HepG2 (cell line): Measurements from ENCODE around the gene FEM1C. TPM values are rescaled to one million over a fixed set of nuclear protein-coding genes. Genes with fewer than 3 reads are reported as not detected.
A peak's percentile ranks its signal among the peaks of the same experiment; 100 is the strongest.

Experiments
- ATAC-seq: fragments of 200-7000 bp; cut with Tn5 transposase; 3 replicates; pipeline ENCODE4 v1.9.1; 2020; ENCODE audit warnings: mild to moderate bottlenecking, moderate library complexity
- Bru-seq: library from RNA; stranded (reverse); fragments of 400-500 nt; gene quantifications from one replicate; lab custom pipeline; 2021; lab: Mats Ljungman, UMichigan
- BruChase-seq, 2 experiments: library from RNA; stranded (reverse); fragments of 400-500 nt; gene quantifications; one replicate each; lab custom pipeline; 2021; lab: Mats Ljungman, UMichigan
- BruUV-seq: library from RNA; stranded (reverse); fragments of 400-500 nt; replicated peaks from 2 replicates; lab custom pipeline; 2021; lab: Mats Ljungman, UMichigan
- CTCF ChIA-PET: fragments of 300-600 bp; formaldehyde crosslinking; extraction: SDS; loops from one replicate; lab custom pipeline; 2021; ENCODE audit warnings: low total read pairs, inconsistent platforms, low intra/inter-chr PET ratio; lab: Yijun Ruan, JAX
- POLR2A ChIA-PET: fragments of 350-600 bp; sonication (Branson Sonifier 250); formaldehyde crosslinking; loops from one replicate; lab custom pipeline; 2020; ENCODE audit warnings: antibody characterized with exemption, inconsistent platforms; lab: Yijun Ruan, JAX
- DNase-seq: peaks from one replicate; pipeline ENCODE4 v3.0.0-alpha.2; 2015; ENCODE audit warnings: low spot score
- FAIRE-seq: peaks from 3 replicates; lab custom pipeline; 2011; peaks lifted over from hg19 to GRCh38; lab: Jason Lieb, UNC
- H2AFZ ChIP-seq: one replicate; pipeline ENCODE4 v1.6.1; 2011; ENCODE audit warnings: low read length, inconsistent platforms
- H3K27ac ChIP-seq: fragments of 300-600 bp; 3 replicates; pipeline ENCODE4 v1.8.0; 2011; ENCODE audit warnings: mixed run types, mild to moderate bottlenecking, mixed read lengths, low read length, inconsistent platforms; ENCODE audit not compliant: insufficient read depth; ENCODE audit errors: extremely low read length
- H3K27me3 ChIP-seq, 2 experiments: fragments of 200-600 bp in 1 of 2; 2 replicates in 1 of 2; 3 replicates in 1 of 2; pipeline versions ENCODE4 v1.6.0 to v1.8.0; 2011; ENCODE audit warnings: low read length in 2 of 2, mild to moderate bottlenecking in 2 of 2, moderate library complexity in 2 of 2, inconsistent platforms in 1 of 2; ENCODE audit not compliant: insufficient read depth in 2 of 2, control insufficient read depth in 1 of 2
- H3K36me3 ChIP-seq, 2 experiments: fragments of 200-600 bp in 1 of 2; replicated peaks in 1 of 2; 2 replicates in 1 of 2; 3 replicates in 1 of 2; pipeline versions ENCODE4 v1.5.1 to v1.8.0; 2011; ENCODE audit warnings: low read length in 2 of 2, inconsistent platforms in 1 of 2; ENCODE audit not compliant: insufficient read depth in 2 of 2, control insufficient read depth in 1 of 2
- H3K4me1 ChIP-seq: 2 replicates; pipeline ENCODE4 v1.5.1; 2012; ENCODE audit warnings: low read length, inconsistent platforms; ENCODE audit not compliant: insufficient read depth
- H3K4me2 ChIP-seq: 2 replicates; pipeline ENCODE4 v1.6.0; 2011; ENCODE audit warnings: low read depth, low read length, inconsistent platforms
- H3K4me3 ChIP-seq, 3 experiments: fragments of 200-600 bp in 1 of 3; sonication (generic), shearing (Covaris generic) in 1 of 3; replicated peaks in 1 of 3; 2 replicates each; pipeline ENCODE4 v1.5.1; 2011 to 2016; ENCODE audit warnings: low read length in 3 of 3, inconsistent platforms in 2 of 3, low read depth in 2 of 3, mild to moderate bottlenecking in 2 of 3, control low read depth in 1 of 3, mixed read lengths in 1 of 3; ENCODE audit not compliant: insufficient read depth in 1 of 3
- H3K79me2 ChIP-seq: one replicate; pipeline ENCODE4 v1.6.1; 2011; ENCODE audit warnings: low read length, inconsistent platforms; ENCODE audit not compliant: insufficient read depth
- H3K9ac ChIP-seq: 2 replicates; pipeline ENCODE4 v1.6.0; 2011; ENCODE audit warnings: mild to moderate bottlenecking, low read depth, low read length, inconsistent platforms; ENCODE audit not compliant: insufficient read depth
- H3K9me3 ChIP-seq: 2 replicates; pipeline ENCODE4 v1.5.1; 2012; ENCODE audit warnings: mild to moderate bottlenecking, low read length
- H4K20me1 ChIP-seq: 2 replicates; pipeline ENCODE4 v1.6.0; 2011; ENCODE audit warnings: inconsistent platforms, mild to moderate bottlenecking, low read length, moderate library complexity; ENCODE audit not compliant: insufficient read depth
- ARHGAP35 ChIP-seq: sonication (generic); formaldehyde crosslinking; IDR thresholded peaks from 2 replicates; pipeline ENCODE4 v1.9.0; 2022; ENCODE audit warnings: mild to moderate bottlenecking, inconsistent platforms, moderate library complexity, missing genetic modification reagents, borderline replicate concordance
- ATF1 ChIP-seq: IDR thresholded peaks from 2 replicates; pipeline ENCODE4 v1.6.1; 2016; ENCODE audit warnings: mild to moderate bottlenecking, control low read depth
- BRD4 ChIP-seq: sonication (generic); formaldehyde crosslinking; IDR thresholded peaks from 2 replicates; pipeline ENCODE4 v1.4.0; 2020; ENCODE audit warnings: missing genetic modification reagents
- FOXK2 ChIP-seq: fragments of 450-650 bp; IDR thresholded peaks from 2 replicates; pipeline ENCODE4 v1.6.1; 2016
- GATAD2A ChIP-seq: IDR thresholded peaks from 2 replicates; pipeline ENCODE4 v1.6.1; 2016
- HNRNPK ChIP-seq: fragments of 200-400 bp; formaldehyde crosslinking; IDR thresholded peaks from 2 replicates; pipeline ENCODE4 v1.6.1; 2018; ENCODE audit warnings: low read length, low read depth, moderate library complexity, mild to moderate bottlenecking; ENCODE audit not compliant: poor library complexity, severe bottlenecking
- JUNB ChIP-seq: sonication (generic); formaldehyde crosslinking; IDR thresholded peaks from 2 replicates; pipeline ENCODE4 v1.8.0; 2022; ENCODE audit warnings: missing genetic modification reagents, mild to moderate bottlenecking, borderline replicate concordance
- ZNF792 ChIP-seq: IDR thresholded peaks from 2 replicates; pipeline ENCODE4 v1.6.1; 2016
- WGBS: methylation state at CpG from one replicate; pipeline ENCODE4 v1.1.6; 2017; ENCODE audit warnings: low lambda C conversion rate; 5-methylcytosine and 5-hydroxymethylcytosine counted together
- in situ Hi-C: cut with HindIII; loops from 2 replicates; pipeline ENCODE4 v1.10.0; 2017; ENCODE audit warnings: low pct_unique_long_range_greater_than_20kb; ENCODE audit not compliant: extremely low pct_ligation_motif_present
- intact Hi-C: fragments of 100-400 bp; cut with micrococcal nuclease; formaldehyde crosslinking; loops from one replicate; pipeline ENCODE4 v1.10.0; 2022; ENCODE audit not compliant: unreplicated experiment
- long read RNA-seq, 2 experiments: library from RNA in 1 of 2; library from polyadenylated mRNA in 1 of 2; stranded (forward) in 1 of 2; unstranded in 1 of 2; transcript quantifications; one replicate each; pipeline ENCODE4 v2.0.0, GENCODE V29; 2019 to 2022
- polyA minus RNA-seq, 3 experiments: library from RNA; depleted of rRNA, polyadenylated mRNA; stranded (reverse); fragments of >200 nt; gene quantifications; 2 replicates each; pipeline ENCODE4 v1.2.3, GENCODE V29; 2011; ENCODE audit warnings: low replicate concordance in 1 of 3
- polyA plus RNA-seq, 8 experiments: library from polyadenylated mRNA; depleted of rRNA in 3 of 8; stranded (reverse) in 7 of 8; unstranded in 1 of 8; fragments of >200 nt; fragmentation: Illumina TruSeq in 4 of 8; extraction: Trizol in 4 of 8; gene quantifications; 2 replicates each; pipeline versions ENCODE4 v1.2.1 to v1.2.3, GENCODE V29; 2011 to 2016; ENCODE audit warnings: low read depth in 4 of 8, missing spikeins in 1 of 8, mixed read lengths in 1 of 8; ENCODE audit not compliant: insufficient read depth in 1 of 8
- total RNA-seq, 5 experiments: library from RNA; depleted of rRNA; stranded (reverse); fragments of >200 nt; fragmentation: Illumina TruSeq; extraction: Trizol; gene quantifications; 2 replicates each; pipeline ENCODE4 v1.2.3, GENCODE V29; 2016; ENCODE audit warnings: low read depth in 1 of 5
- TF ChIP-seq, protein P1 (sequence below): sonication (generic); formaldehyde crosslinking; IDR thresholded peaks from 2 replicates; pipeline ENCODE4 v1.8.0; 2023; ENCODE audit warnings: mild to moderate bottlenecking, missing genetic modification reagents
- TF ChIP-seq, protein P2 (sequence below): sonication (generic); formaldehyde crosslinking; IDR thresholded peaks from 2 replicates; pipeline ENCODE4 v1.4.0; 2020; ENCODE audit warnings: mild to moderate bottlenecking, low read depth, missing genetic modification reagents
- TF ChIP-seq, protein P3 (sequence below): sonication (generic); formaldehyde crosslinking; IDR thresholded peaks from 2 replicates; pipeline ENCODE4 v1.5.0; 2020; ENCODE audit warnings: missing genetic modification reagents

The FEM1C gene, protein sequence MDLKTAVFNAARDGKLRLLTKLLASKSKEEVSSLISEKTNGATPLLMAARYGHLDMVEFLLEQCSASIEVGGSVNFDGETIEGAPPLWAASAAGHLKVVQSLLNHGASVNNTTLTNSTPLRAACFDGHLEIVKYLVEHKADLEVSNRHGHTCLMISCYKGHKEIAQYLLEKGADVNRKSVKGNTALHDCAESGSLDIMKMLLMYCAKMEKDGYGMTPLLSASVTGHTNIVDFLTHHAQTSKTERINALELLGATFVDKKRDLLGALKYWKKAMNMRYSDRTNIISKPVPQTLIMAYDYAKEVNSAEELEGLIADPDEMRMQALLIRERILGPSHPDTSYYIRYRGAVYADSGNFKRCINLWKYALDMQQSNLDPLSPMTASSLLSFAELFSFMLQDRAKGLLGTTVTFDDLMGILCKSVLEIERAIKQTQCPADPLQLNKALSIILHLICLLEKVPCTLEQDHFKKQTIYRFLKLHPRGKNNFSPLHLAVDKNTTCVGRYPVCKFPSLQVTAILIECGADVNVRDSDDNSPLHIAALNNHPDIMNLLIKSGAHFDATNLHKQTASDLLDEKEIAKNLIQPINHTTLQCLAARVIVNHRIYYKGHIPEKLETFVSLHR
- total RNA-seq (2016; rRNA removed; fragmentation: Illumina TruSeq; extraction: Trizol) (5.5 and 11.1 TPM in 2 replicates), polyA plus RNA-seq (2011; rRNA removed) (6.1 and 8.3 TPM in 2 replicates), polyA minus RNA-seq (2011; rRNA and poly(A)+ RNA removed; ENCODE audit: low replicate concordance) (6.1 and 8.3 TPM in 2 replicates), Bru-seq, nascent RNA (percentile 95 among the genes with signal in this experiment), BruChase-seq, experiment 1, labeled RNA remaining after a 6-hour chase (percentile 80 among the genes with signal in this experiment), BruChase-seq, experiment 2, labeled RNA remaining after a 2-hour chase (percentile 93 among the genes with signal in this experiment)
- 0.61 and 0.62 TPM in 2 replicates for total RNA-seq (2016; cell fraction: cytosol; rRNA removed; fragmentation: Illumina TruSeq; extraction: Trizol; ENCODE audit: low read depth)
- total RNA-seq (2016; cell fraction: insoluble cytoplasmic fraction; rRNA removed; fragmentation: Illumina TruSeq; extraction: Trizol): 5.9 and 10.2 TPM in 2 replicates
- 3.9 and 4.5 TPM in 2 replicates for total RNA-seq (2016; cell fraction: membrane; rRNA removed; fragmentation: Illumina TruSeq; extraction: Trizol)
- 10.2 and 10.6 TPM in 2 replicates for total RNA-seq (2016; cell fraction: nucleus; rRNA removed; fragmentation: Illumina TruSeq; extraction: Trizol)
- 2.9 and 4.4 TPM in 2 replicates for polyA plus RNA-seq (2011; cell fraction: cytosol; rRNA removed)
- polyA plus RNA-seq (2011; cell fraction: nucleus; rRNA removed): 4.6 and 5.1 TPM in 2 replicates
- 7.4 and 8.4 TPM in 2 replicates for polyA plus RNA-seq (2012)
- polyA plus RNA-seq (2016; cell fraction: cytosol; fragmentation: Illumina TruSeq; extraction: Trizol; ENCODE audit: low read depth): 0.19 and 0.23 TPM in 2 replicates
- polyA plus RNA-seq (2016; cell fraction: insoluble cytoplasmic fraction; fragmentation: Illumina TruSeq; extraction: Trizol; ENCODE audit: low read depth): 6.5 and 7.0 TPM in 2 replicates
- polyA plus RNA-seq (2016; cell fraction: membrane; fragmentation: Illumina TruSeq; extraction: Trizol; ENCODE audit: low read depth): 1.5 and 1.7 TPM in 2 replicates
- polyA plus RNA-seq (2016; cell fraction: nucleus; fragmentation: Illumina TruSeq; extraction: Trizol; ENCODE audit: insufficient read depth, low read depth): 12.4 and 13.4 TPM in 2 replicates
- polyA minus RNA-seq (2011; cell fraction: cytosol; rRNA and poly(A)+ RNA removed): 9.9 and 11.2 TPM in 2 replicates
- polyA minus RNA-seq (2011; cell fraction: nucleus; rRNA and poly(A)+ RNA removed): 17.0 and 21.4 TPM in 2 replicates
- long read RNA-seq, experiment 1, partial matches to known transcripts: 0 of 3 reads
- long read RNA-seq, experiment 1, other reads (novel, unspliced or antisense): 3 of 3 reads
- long read RNA-seq, experiment 2, full-length matches to known transcripts: 1 of 6 reads
- long read RNA-seq, experiment 2, partial matches to known transcripts: 0 of 6 reads
- long read RNA-seq, experiment 2, other reads (novel, unspliced or antisense): 5 of 6 reads

DNA sequence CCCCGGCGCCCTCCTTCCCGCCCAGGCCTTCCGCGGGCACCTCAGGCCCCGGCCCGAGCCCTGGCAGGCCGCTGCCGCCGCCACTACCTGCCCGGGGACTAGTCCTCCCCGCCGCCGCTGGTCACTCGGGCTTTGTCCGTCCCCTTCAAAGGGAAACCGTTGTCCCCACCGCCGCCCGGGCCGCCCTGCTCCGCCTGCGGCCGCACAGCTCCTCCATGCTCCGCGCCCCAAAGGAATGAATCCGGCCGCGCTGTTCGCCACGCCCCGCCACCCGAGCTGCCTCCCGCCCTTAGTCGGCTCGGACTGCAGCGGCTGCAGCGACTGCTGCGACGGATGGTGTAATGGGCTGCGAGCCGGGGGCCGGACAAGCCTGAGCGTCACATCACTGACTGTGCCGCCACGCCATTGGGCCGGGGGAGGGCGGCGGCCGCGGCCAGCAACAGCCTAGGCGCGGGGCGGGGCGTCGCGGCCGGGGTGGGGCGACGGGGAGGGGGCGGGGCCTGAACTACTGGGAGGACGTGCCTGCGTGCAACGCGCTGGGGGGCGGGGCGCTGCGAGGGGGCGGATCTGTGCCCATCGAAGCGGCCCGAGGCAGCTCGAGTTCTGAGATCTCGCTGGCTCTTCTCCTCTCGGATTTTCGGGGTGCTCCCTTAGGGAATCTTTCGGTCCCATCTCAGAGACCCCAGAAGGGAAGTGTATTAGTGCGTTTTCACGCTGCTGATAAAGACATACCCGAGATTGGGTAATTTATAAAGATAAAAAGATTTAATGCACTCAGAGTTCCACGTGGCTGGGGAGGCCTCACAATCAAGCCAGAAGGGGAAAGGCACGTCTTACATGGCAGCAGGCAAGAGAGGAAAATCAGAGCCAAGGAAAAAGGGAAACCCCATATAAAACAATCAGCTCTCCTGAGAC, at the start of gene FEM1C:
Gene FEM1C (minus strand): TSS at position 340 of the 915 bp plus-strand sequence. CDS start 1,282 bp downstream, outside the sequence.
- Histone ChIP-seq H3K27me3 (no peaks in the 10 kb centered on the region; a peak in 1 of 5 replicates), H3K9ac (peak within 1 kb of the TSS; percentile 95), H4K20me1 (peaks cover 37% of the 10 kb centered on the region), H3K9me3 (peaks cover 6% of the 10 kb centered on the region), H3K4me1 (peaks cover 24% of the 10 kb centered on the region), H3K4me3 (peak within 1 kb of the TSS; percentile 87 to 93 (median 91)), H3K27ac (peak within 1 kb of the TSS; percentile 93), H3K79me2 (peaks cover 45% of the 10 kb centered on the region), H3K4me2 (peak within 1 kb of the TSS; percentile 93), H2AFZ (peak within 1 kb of the TSS; percentile 46), H3K36me3 (0 out of 5 replicates have a peak, but pooled peaks cover 0 to under 1% of the 10 kb centered on the region in 2 experiments)
- FAIRE-seq (peak; percentile 42), ATAC-seq (peak; percentile 97), DNase-seq (peak; percentile 91)
- in situ Hi-C loops: loop anchor here (5.0 to 10.0 kb wide), 2 partner anchors 43 to 290 kb away; no protein-coding TSS in a partner anchor
- WGBS: 3% methylated on average over 12 of the region's 82 CpGs
- ChIA-PET CTCF (no interaction called here), POLR2A (interaction anchor here (0.6 to 2.3 kb wide), 14 partner anchors 10 to 540 kb away, joined by 3 to 7 read pairs (median 4); partner anchors contain the start of genes CCDC112, COMMD10, TICAM2 and TMED7)
- intact Hi-C loops: loop anchor here (1.0 to 5.0 kb wide), 2 partner anchors 82 to 298 kb away; partner anchors contain the start of genes AP3S1, ATG12 and TMED7
- BruUV-seq: no TSS peak
- TF ChIP-seq, protein P1, sequence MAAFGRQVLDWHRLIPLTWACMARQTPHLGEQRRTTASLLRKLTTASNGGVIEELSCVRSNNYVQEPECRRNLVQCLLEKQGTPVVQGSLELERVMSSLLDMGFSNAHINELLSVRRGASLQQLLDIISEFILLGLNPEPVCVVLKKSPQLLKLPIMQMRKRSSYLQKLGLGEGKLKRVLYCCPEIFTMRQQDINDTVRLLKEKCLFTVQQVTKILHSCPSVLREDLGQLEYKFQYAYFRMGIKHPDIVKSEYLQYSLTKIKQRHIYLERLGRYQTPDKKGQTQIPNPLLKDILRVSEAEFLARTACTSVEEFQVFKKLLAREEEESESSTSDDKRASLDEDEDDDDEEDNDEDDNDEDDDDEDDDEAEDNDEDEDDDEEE (CRISPR knock-in tag): no peak; the same call in 1 of the 2 replicates
- TF ChIP-seq ARHGAP35 (peak; percentile 63; the same call in 1 of the 2 replicates), HNRNPK (peak; percentile 83), FOXK2 (no peak), GATAD2A (CRISPR knock-in tag) (peak; percentile 51), BRD4 (CRISPR knock-in tag) (no peak; the same call in none of the 2 replicates), ZNF792 (CRISPR knock-in tag) (peak; percentile 88), ATF1 (CRISPR knock-in tag) (no peak), JUNB (CRISPR knock-in tag) (no peak)
- TF ChIP-seq, protein P2, sequence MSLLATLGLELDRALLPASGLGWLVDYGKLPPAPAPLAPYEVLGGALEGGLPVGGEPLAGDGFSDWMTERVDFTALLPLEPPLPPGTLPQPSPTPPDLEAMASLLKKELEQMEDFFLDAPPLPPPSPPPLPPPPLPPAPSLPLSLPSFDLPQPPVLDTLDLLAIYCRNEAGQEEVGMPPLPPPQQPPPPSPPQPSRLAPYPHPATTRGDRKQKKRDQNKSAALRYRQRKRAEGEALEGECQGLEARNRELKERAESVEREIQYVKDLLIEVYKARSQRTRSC (CRISPR knock-in tag): peak; percentile 71; the same call in 1 of the 2 replicates
- TF ChIP-seq, protein P3, sequence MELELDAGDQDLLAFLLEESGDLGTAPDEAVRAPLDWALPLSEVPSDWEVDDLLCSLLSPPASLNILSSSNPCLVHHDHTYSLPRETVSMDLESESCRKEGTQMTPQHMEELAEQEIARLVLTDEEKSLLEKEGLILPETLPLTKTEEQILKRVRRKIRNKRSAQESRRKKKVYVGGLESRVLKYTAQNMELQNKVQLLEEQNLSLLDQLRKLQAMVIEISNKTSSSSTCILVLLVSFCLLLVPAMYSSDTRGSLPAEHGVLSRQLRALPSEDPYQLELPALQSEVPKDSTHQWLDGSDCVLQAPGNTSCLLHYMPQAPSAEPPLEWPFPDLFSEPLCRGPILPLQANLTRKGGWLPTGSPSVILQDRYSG (CRISPR knock-in tag): no peak
